Measurements from ENCODE around the gene KLHL22.

DNA sequence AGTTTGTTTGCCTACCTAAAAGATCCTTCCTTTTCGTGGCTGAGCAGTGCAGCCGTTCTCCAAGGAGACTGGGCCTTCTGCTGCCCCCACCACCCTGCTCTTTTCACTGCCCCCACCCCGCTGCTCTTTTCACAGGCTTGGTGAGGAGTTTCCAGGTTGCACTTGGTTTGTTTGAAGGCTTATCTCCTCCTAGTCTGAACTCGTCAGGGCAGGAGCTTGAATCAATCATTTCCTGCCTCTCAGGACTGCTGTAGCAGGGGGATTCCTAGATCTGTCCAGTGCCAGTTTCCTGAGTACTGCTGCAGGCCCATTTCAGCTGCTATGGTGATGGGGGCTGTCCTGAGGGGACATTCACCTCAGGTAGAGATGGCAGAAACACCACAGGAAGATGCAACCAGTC is 21.8 kb upstream of the KLHL22 start:
- TF ChIP-seq, protein P1, sequence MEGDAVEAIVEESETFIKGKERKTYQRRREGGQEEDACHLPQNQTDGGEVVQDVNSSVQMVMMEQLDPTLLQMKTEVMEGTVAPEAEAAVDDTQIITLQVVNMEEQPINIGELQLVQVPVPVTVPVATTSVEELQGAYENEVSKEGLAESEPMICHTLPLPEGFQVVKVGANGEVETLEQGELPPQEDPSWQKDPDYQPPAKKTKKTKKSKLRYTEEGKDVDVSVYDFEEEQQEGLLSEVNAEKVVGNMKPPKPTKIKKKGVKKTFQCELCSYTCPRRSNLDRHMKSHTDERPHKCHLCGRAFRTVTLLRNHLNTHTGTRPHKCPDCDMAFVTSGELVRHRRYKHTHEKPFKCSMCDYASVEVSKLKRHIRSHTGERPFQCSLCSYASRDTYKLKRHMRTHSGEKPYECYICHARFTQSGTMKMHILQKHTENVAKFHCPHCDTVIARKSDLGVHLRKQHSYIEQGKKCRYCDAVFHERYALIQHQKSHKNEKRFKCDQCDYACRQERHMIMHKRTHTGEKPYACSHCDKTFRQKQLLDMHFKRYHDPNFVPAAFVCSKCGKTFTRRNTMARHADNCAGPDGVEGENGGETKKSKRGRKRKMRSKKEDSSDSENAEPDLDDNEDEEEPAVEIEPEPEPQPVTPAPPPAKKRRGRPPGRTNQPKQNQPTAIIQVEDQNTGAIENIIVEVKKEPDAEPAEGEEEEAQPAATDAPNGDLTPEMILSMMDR (IDR thresholded peaks at IDR 0.05 in 4 of 5, conservative IDR thresholded peaks at IDR 0.05 in 1 of 5): no peak
- no peak for TF ChIP-seq POLR2A (IDR thresholded peaks at IDR 0.05)

Measured in gastrocnemius medialis (tissue), 4 donors.